ACHN (cell line): ENCODE measurements around the gene STAB2.

Source experiments
- DNase-seq: peaks from one replicate; pipeline ENCODE4 v3.0.0-alpha.2; 2015
- in situ Hi-C: cut with HindIII; loops from 2 replicates; pipeline ENCODE4 v1.10.0; 2017; ENCODE audit warnings: low sequenced_read_pairs, low pct_ligation_motif_present, low pct_unique_long_range_greater_than_20kb

Gene STAB2

GRCh38 chr12:103712216-103712615, 125.1 kb downstream of the STAB2 start:
- in situ Hi-C loops, result no loop called here
- DNase-seq, result no peak

GRCh38 chr12:103715494-103715893, 128.4 kb downstream of the STAB2 start:
- DNase-seq, result no peak
- in situ Hi-C loops, result no loop called here

GRCh38 chr12:103716517-103717196, 129.6 kb downstream of the STAB2 start:
- in situ Hi-C loops, result no loop called here
- no peak for DNase-seq

GRCh38 chr12:103725398-103725797, 138.3 kb downstream of the STAB2 start:
- in situ Hi-C loops, result no loop called here

GRCh38 chr12:103727638-103728037, 140.6 kb downstream of the STAB2 start:
- no peak for DNase-seq
- in situ Hi-C loops, result no loop called here

More at GRCh38 chr12:103725398-103725797, 138.3 kb downstream of the STAB2 start:
- no peak for DNase-seq

GRCh38 chr12:103728323-103728722, 141.2 kb downstream of the STAB2 start:
- DNase-seq, result no peak
- in situ Hi-C loops, result no loop called here

DNA sequence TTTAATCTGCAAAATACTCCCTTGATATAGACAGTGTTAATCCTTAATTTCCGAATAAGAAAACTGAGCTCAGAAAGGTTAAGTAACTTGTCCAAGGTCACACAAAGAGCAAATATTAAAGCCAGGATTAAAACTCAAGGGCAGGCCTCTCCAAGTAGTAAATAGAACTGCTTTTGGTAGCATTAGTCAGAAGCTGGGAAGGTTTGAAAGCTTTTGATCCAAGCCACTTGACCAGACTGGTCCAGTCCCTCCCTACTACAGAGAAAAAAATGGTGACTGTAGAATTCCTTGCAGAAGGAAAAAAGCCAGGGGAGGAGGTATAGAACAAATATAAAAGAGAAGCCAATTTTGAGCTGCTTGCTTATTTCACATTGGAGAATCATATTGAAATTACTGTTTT, 142.4 kb downstream of the STAB2 start:
- in situ Hi-C loops, result no loop called here
- DNase-seq, result no peak

DNA sequence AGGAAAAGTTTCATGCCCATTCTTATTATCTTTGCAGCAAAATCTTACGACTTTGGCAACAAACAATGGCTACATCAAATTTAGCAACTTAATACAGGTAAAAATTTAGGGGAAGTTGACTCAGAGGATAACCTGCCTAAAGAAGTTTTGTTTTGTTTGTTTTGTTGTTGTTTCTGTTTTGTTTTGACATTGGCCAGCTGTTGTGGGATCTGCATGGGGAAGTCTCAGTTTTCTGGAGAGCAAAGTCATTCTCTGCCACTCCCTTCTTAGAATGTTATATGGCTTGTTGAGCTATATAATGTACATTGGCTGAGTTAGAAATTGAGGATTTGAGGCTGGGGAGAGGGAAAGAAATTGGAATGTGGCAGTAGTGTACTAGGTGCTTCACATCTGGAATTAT, 144.5 kb downstream of the STAB2 start:
- in situ Hi-C loops, result no loop called here
- no peak for DNase-seq

- in situ Hi-C loops, result no loop called here
- DNase-seq, result no peak
Measured at GRCh38 chr12:103734863-103735262, 147.8 kb downstream of the STAB2 start.

- in situ Hi-C loops, result no loop called here
- DNase-seq, result no peak
Measured at GRCh38 chr12:103735291-103735690, 148.2 kb downstream of the STAB2 start.

DNA sequence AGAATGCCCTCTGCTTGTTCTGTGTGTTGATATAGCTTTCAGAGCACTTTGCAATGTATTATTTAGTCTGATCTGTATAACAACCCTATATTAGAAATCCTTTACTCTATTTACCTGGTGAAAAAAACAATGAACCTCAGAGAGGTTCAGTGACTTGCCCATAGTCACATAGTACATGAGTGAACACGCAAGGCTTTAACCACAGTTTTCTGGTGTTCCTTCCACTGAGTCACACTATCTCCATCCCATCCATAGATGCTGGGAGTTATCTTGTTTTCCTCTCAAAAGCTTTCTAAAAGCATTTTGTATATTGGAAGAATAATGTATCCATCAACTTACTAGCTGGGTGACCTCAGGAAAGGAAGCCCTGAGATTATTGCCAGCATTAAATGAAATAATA, 149.5 kb downstream of the STAB2 start:
- no peak for DNase-seq
- in situ Hi-C loops, result no loop called here

GRCh38 chr12:103737881-103738280, 150.8 kb downstream of the STAB2 start:
- in situ Hi-C loops, result no loop called here
- no peak for DNase-seq

GRCh38 chr12:103742349-103742932, 155.4 kb downstream of the STAB2 start:
- in situ Hi-C loops, result no loop called here
- DNase-seq, result no peak

DNA sequence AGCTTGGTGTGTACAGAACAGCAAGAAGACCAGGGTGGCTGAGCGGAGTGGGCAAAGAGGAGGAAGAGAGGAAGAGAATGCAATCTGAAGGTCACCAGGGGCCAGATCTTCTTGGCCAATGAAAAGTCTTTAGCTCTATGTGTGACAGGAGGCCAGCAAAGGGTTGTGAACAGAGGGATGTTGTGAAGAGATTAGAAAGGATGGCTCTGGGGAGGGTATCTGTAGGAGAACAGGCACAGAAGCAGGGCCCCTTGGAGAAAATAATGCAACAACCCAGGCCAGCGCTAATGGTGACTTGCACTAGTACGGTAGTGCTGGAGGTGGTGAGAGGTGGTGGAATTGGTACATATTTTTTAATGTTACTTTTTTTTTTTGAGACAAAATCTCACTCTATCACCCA, 156.7 kb downstream of the STAB2 start:
- in situ Hi-C loops, result no loop called here

DNA sequence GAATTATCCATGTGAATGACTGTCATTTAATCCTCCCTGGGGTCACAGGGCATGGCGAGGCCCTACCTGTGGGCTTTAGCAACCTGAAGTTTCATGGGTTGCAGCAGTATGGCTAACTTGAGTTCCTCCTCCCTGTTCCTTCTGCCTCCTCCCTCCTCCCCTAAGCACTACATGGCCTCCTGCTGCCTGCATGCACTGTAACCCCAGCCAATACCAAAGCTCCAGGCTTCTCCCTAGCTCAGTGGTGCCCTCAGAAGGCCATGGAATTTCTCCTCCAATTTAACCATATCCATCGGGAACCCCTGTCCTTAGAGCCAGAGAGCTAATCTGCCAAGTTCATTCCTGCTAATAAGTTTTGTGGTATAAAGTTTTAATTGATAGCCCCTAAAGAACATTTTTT, 158.9 kb downstream of the STAB2 start:
- in situ Hi-C loops, result no loop called here
- DNase-seq, result no peak

More for the DNA sequence above, 156.7 kb downstream of the STAB2 start:
- no peak for DNase-seq

GRCh38 chr12:103748002-103748401, 160.9 kb downstream of the STAB2 start:
- no peak for DNase-seq
- in situ Hi-C loops, result no loop called here

- no peak for DNase-seq
- in situ Hi-C loops, result no loop called here
Measured at GRCh38 chr12:103748875-103749274, 161.8 kb downstream of the STAB2 start.

- in situ Hi-C loops, result no loop called here
- no peak for DNase-seq
Measured at GRCh38 chr12:103751171-103751570, 164.1 kb downstream of the STAB2 start.

DNA sequence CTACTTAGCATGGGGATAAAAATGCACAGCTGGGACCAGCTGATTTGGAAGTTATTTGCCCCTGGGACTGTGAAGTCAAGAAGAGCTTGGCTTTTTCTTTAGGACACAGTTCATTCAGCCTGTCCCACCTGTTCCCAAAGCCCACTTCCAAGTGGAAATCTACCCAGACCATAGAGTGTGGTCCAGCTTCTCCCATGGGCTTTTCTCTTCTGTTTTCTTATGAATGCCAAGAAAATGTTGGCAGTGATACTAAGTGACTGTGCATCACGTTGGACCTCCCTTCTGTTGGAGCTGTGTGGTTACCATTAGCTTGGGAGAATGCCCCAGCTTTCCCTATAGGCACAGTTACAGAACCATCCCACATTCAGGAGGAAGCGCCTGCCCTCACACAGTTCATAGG, 164.5 kb downstream of the STAB2 start:
- in situ Hi-C loops, result no loop called here
- no peak for DNase-seq

GRCh38 chr12:103755425-103755824, 168.4 kb downstream of the STAB2 start:
- no peak for DNase-seq
- in situ Hi-C loops, result no loop called here
